Left ventricle myocardium superior (tissue), 1 donor: ENCODE data around the gene CLCNKB. TPM values are rescaled to one million over a fixed set of nuclear protein-coding genes. Genes with fewer than 3 reads are reported as not detected.
"Not testable (repeated sequence)": the region's sequence is repeated elsewhere in the genome, so short reads cannot be mapped to it uniquely, and the experiment has no call there.

Experiments used
- ATAC-seq: fragments of 200-7000 bp; cut with Tn5 transposase; one replicate; pipeline ENCODE4 v1.9.1; 2020; ENCODE audit warnings: mild to moderate bottlenecking, moderate library complexity
- DNase-seq: peaks from one replicate; pipeline ENCODE4 v3.0.0-alpha.2; 2020
- intact Hi-C: fragments of 100-400 bp; cut with micrococcal nuclease; formaldehyde crosslinking; loops from one replicate; pipeline ENCODE4 v1.11.0; 2022
- total RNA-seq: library from RNA; stranded (reverse); fragmentation: NEBNext Ultra II Directional; extraction: Animal tissue kit (Norgen Biotek cat#: 25700); gene quantifications from one replicate; pipeline ENCODE4 v1.2.1, GENCODE V29; 2021
- donor health status: DM: no; HTN: yes; CAD: no; lungs with severe emphysema.

Gene CLCNKB
- total RNA-seq, 1 donor from 2014 or later = 2.1 TPM

GRCh38 chr1:16026723-16027484, 16.7 kb upstream of the CLCNKB start:
- no peak for DNase-seq
- peak; percentile 28 for ATAC-seq
- intact Hi-C loops = no loop called here

GRCh38 chr1:16028237-16029002, 15.2 kb upstream of the CLCNKB start:
- intact Hi-C loops = no loop called here
- no peak for ATAC-seq
- no peak for DNase-seq

- DNase-seq, ATAC-seq, intact Hi-C loops: not testable (repeated sequence)
Observed at GRCh38 chr1:16029003-16029268, 14.6 kb upstream of the CLCNKB start.

GRCh38 chr1:16029288-16029687, 14.3 kb upstream of the CLCNKB start:
- intact Hi-C loops = no loop called here
- ATAC-seq (no peak), DNase-seq (no peak)

- no peak for DNase-seq
- intact Hi-C loops = no loop called here
- no peak for ATAC-seq
Observed at GRCh38 chr1:16031551-16031950, 12.0 kb upstream of the CLCNKB start.

GRCh38 chr1:16032388-16033102, 11.0 kb upstream of the CLCNKB start:
- intact Hi-C loops = no loop called here
- peak; percentile 91 for DNase-seq
- peak; percentile 96 for ATAC-seq

- DNase-seq, intact Hi-C loops, ATAC-seq: not testable (repeated sequence)
Observed at GRCh38 chr1:16033103-16033632, 10.4 kb upstream of the CLCNKB start.

- DNase-seq, ATAC-seq, intact Hi-C loops: not testable (repeated sequence)
Observed at GRCh38 chr1:16036461-16036860, 7.1 kb upstream of the CLCNKB start.

GRCh38 chr1:16038620-16038912, 5.0 kb upstream of the CLCNKB start:
- no peak for DNase-seq
- intact Hi-C loops = no loop called here
- no peak for ATAC-seq

GRCh38 chr1:16039871-16040270, 3.7 kb upstream of the CLCNKB start:
- ATAC-seq, intact Hi-C loops, DNase-seq: not testable (repeated sequence)

- DNase-seq (no peak), ATAC-seq (no peak)
- intact Hi-C loops = no loop called here
Observed at GRCh38 chr1:16041200-16041599, 2.4 kb upstream of the CLCNKB start.

- DNase-seq = no peak
Observed at GRCh38 chr1:16042096-16042495, 1.5 kb upstream of the CLCNKB start.

GRCh38 chr1:16042654-16043053, 928 bp upstream of the CLCNKB start:
- intact Hi-C loops, ATAC-seq, DNase-seq: not testable (repeated sequence)

More at GRCh38 chr1:16042096-16042495, 1.5 kb upstream of the CLCNKB start:
- ATAC-seq = no peak
- intact Hi-C loops = no loop called here

- intact Hi-C loops = no loop called here
- DNase-seq (no peak), ATAC-seq (no peak)
Observed at GRCh38 chr1:16043950-16044349, 368 bp downstream of the CLCNKB start.

GRCh38 chr1:16046842-16047241, 3.3 kb downstream of the CLCNKB start:
- ATAC-seq (no peak), DNase-seq (no peak)
- intact Hi-C loops = no loop called here

- intact Hi-C loops = no loop called here
- DNase-seq (no peak), ATAC-seq (no peak)
Observed at GRCh38 chr1:16047791-16048475, 4.4 kb downstream of the CLCNKB start.

GRCh38 chr1:16048573-16049189, 5.1 kb downstream of the CLCNKB start:
- intact Hi-C loops = no loop called here
- DNase-seq (peak; percentile 73), ATAC-seq (peak; percentile 80)

GRCh38 chr1:16050328-16050727, 6.7 kb downstream of the CLCNKB start:
- DNase-seq (no peak), ATAC-seq (no peak)
- intact Hi-C loops = loop anchor here (10.0 kb wide), 1 partner anchor 46 kb away; the partner anchor contains the start of gene SRARP

GRCh38 chr1:16051039-16051438, 7.5 kb downstream of the CLCNKB start:
- ATAC-seq = no peak
- no peak for DNase-seq
- intact Hi-C loops = loop anchor here (10.0 kb wide), 1 partner anchor 46 kb away; the partner anchor contains the start of gene SRARP
